Parathyroid adenoma (tissue), 2 donors: ENCODE measurements around the gene ANKRD44.

Source experiments
- H2AFZ ChIP-seq: fragments of 300-600 bp; sonication (generic); one replicate; pipeline ENCODE4 v1.7.0; 2017; ENCODE audit warnings: antibody characterized with exemption, mild to moderate bottlenecking
- H3K27ac ChIP-seq: fragments of 300-600 bp; sonication (generic); one replicate; pipeline ENCODE4 v1.7.0; 2017
- H3K27me3 ChIP-seq: fragments of 300-600 bp; sonication (generic); one replicate; pipeline ENCODE4 v1.7.0; 2017; ENCODE audit warnings: low read length; ENCODE audit not compliant: control insufficient read depth, insufficient read depth
- H3K36me3 ChIP-seq: fragments of 300-600 bp; sonication (generic); one replicate; pipeline ENCODE4 v1.7.0; 2017; ENCODE audit warnings: low read length; ENCODE audit not compliant: control insufficient read depth, insufficient read depth
- H3K4me1 ChIP-seq: fragments of 300-600 bp; sonication (generic); one replicate; pipeline ENCODE4 v1.7.0; 2017; ENCODE audit warnings: control low read depth
- H3K4me2 ChIP-seq: fragments of 300-600 bp; sonication (generic); one replicate; pipeline ENCODE4 v1.7.0; 2017; ENCODE audit warnings: low read length
- H3K4me3 ChIP-seq: fragments of 300-600 bp; sonication (generic); one replicate; pipeline ENCODE4 v1.7.0; 2017; ENCODE audit warnings: low read depth, low read length
- H3K79me2 ChIP-seq: fragments of 300-600 bp; sonication (generic); one replicate; pipeline ENCODE4 v1.7.0; 2017; ENCODE audit warnings: control low read depth
- H3K9ac ChIP-seq: fragments of 300-600 bp; sonication (generic); one replicate; pipeline ENCODE4 v1.7.0; 2017; ENCODE audit warnings: mild to moderate bottlenecking
- H3K9me3 ChIP-seq: fragments of 300-600 bp; sonication (generic); one replicate; pipeline ENCODE4 v1.7.0; 2017; ENCODE audit warnings: low read length; ENCODE audit not compliant: control insufficient read depth
- TF ChIP-seq, protein P1 (sequence below): fragments of 300-600 bp; sonication (generic); IDR thresholded peaks from one replicate; pipeline ENCODE4 v1.7.0; 2017; ENCODE audit warnings: antibody characterized with exemption, mild to moderate bottlenecking
- donor health status: primary hyperparathyroidism.

The ANKRD44 gene

GRCh38 chr2:197141702-197142473, 168.7 kb downstream of the ANKRD44 start:
- H3K27ac ChIP-seq, result no peak overlapping the region

DNA sequence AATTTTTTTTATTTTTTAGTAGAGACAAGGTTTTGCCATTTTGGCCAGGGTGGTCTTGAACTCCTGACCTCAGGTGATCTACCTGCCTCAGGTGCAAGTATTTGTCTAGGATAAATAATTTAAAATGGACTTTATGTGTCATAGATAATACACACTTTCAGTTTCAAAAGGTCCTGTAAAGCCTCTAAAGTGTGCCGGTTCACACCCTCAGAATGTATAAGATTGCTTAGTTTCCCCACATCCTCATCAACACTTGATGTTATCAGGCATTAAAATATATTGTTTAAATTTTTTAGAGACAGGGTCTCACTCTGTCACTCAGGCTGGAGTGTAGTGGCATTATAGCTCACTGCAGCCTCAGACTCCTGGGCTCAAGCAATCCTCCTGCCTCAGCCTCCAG, 170.5 kb downstream of the ANKRD44 start:
- H3K27me3 ChIP-seq, result no peaks in the 10 kb centered on the region
- no peaks in the 10 kb centered on the region for H3K36me3 ChIP-seq
- H2AFZ ChIP-seq, result no peak overlapping the region
- H3K4me3 ChIP-seq, result no peak overlapping the region
- H3K79me2 ChIP-seq, result no peaks in the 10 kb centered on the region
- H3K4me2 ChIP-seq, result no peak overlapping the region
- TF ChIP-seq, protein P1, sequence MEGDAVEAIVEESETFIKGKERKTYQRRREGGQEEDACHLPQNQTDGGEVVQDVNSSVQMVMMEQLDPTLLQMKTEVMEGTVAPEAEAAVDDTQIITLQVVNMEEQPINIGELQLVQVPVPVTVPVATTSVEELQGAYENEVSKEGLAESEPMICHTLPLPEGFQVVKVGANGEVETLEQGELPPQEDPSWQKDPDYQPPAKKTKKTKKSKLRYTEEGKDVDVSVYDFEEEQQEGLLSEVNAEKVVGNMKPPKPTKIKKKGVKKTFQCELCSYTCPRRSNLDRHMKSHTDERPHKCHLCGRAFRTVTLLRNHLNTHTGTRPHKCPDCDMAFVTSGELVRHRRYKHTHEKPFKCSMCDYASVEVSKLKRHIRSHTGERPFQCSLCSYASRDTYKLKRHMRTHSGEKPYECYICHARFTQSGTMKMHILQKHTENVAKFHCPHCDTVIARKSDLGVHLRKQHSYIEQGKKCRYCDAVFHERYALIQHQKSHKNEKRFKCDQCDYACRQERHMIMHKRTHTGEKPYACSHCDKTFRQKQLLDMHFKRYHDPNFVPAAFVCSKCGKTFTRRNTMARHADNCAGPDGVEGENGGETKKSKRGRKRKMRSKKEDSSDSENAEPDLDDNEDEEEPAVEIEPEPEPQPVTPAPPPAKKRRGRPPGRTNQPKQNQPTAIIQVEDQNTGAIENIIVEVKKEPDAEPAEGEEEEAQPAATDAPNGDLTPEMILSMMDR, result no peak
- H3K4me1 ChIP-seq, result no peaks in the 10 kb centered on the region
- no peak overlapping the region for H3K27ac ChIP-seq
- H3K9me3 ChIP-seq, result no peaks in the 10 kb centered on the region
- H3K9ac ChIP-seq, result no peak overlapping the region

More at GRCh38 chr2:197141702-197142473, 168.7 kb downstream of the ANKRD44 start:
- H3K4me3 ChIP-seq, result no peak overlapping the region
- H3K4me2 ChIP-seq, result no peak overlapping the region
- H3K27me3 ChIP-seq, result no peaks in the 10 kb centered on the region
- H3K79me2 ChIP-seq, result no peaks in the 10 kb centered on the region
- no peaks in the 10 kb centered on the region for H3K9me3 ChIP-seq
- no peak overlapping the region for H2AFZ ChIP-seq
- H3K36me3 ChIP-seq, result no peaks in the 10 kb centered on the region
- no peaks in the 10 kb centered on the region for H3K4me1 ChIP-seq
- no peak overlapping the region for H3K9ac ChIP-seq
- TF ChIP-seq, protein P1, result no peak

GRCh38 chr2:197138506-197138905, 172.1 kb downstream of the ANKRD44 start:
- Histone ChIP-seq H3K9me3 (no peaks in the 10 kb centered on the region), H3K4me1 (no peaks in the 10 kb centered on the region), H3K36me3 (no peaks in the 10 kb centered on the region), H2AFZ (no peak overlapping the region), H3K9ac (no peak overlapping the region), H3K79me2 (no peaks in the 10 kb centered on the region), H3K27ac (no peak overlapping the region), H3K4me2 (no peak overlapping the region), H3K4me3 (no peak overlapping the region), H3K27me3 (no peaks in the 10 kb centered on the region)
- TF ChIP-seq, protein P1, result no peak

DNA sequence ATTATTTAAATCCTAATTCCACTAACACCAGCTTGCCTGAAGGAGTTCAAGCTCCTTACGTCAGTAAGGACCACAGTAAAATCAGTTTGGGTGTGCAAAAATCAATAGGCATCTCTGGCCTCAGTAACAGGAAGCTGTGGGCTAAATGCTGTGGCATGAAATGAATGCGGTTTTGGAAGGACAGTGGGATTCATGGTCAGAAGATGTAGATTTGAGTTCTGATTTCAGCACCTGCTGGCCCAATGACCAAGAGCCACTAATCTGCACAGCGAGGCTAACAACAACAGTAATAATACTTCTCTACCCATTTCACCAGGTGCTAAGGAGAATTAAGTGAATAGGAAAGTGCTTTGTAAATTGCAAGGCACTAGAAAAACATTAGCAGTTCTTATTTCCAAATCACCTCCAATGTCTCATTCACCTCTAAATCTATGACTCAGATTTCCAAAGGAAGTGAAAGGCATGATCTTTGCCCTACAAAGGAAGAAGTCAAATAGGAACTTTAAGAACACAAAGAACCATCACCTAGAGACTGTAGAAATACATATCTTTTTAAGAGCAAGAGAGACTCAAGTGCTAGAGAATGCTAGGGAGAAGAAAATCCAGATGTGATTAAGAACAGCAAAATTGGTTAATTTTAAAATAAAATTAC, 172.6 kb downstream of the ANKRD44 start:
- Histone ChIP-seq H3K4me2 (no peak overlapping the region), H3K9ac (no peak overlapping the region), H3K36me3 (no peaks in the 10 kb centered on the region), H3K4me1 (no peaks in the 10 kb centered on the region), H3K27ac (no peak overlapping the region), H3K9me3 (no peaks in the 10 kb centered on the region), H3K4me3 (no peak overlapping the region), H2AFZ (no peak overlapping the region), H3K27me3 (no peaks in the 10 kb centered on the region), H3K79me2 (no peaks in the 10 kb centered on the region)
- TF ChIP-seq, protein P1, result no peak
